SU-DHL-6 (cell line): ENCODE measurements around the gene TM4SF1.

ENCODE experiments used
- CTCF ChIP-seq: fragments of 200-600 bp; sonication (generic); IDR thresholded peaks from one replicate; pipeline ENCODE4 v1.5.1; 2017; ENCODE audit warnings: antibody characterized with exemption, mild to moderate bottlenecking, low read length, moderate library complexity; ENCODE audit not compliant: insufficient read depth, poor library complexity, severe bottlenecking
- EZH2phosphoT487 ChIP-seq: fragments of 200-600 bp; sonication (generic), shearing (Covaris generic); conservative IDR thresholded peaks from 2 replicates; pipeline ENCODE4 v1.6.1; 2018; ENCODE audit warnings: mild to moderate bottlenecking, antibody characterized with exemption, low read length, moderate library complexity, mixed read lengths

DNA sequence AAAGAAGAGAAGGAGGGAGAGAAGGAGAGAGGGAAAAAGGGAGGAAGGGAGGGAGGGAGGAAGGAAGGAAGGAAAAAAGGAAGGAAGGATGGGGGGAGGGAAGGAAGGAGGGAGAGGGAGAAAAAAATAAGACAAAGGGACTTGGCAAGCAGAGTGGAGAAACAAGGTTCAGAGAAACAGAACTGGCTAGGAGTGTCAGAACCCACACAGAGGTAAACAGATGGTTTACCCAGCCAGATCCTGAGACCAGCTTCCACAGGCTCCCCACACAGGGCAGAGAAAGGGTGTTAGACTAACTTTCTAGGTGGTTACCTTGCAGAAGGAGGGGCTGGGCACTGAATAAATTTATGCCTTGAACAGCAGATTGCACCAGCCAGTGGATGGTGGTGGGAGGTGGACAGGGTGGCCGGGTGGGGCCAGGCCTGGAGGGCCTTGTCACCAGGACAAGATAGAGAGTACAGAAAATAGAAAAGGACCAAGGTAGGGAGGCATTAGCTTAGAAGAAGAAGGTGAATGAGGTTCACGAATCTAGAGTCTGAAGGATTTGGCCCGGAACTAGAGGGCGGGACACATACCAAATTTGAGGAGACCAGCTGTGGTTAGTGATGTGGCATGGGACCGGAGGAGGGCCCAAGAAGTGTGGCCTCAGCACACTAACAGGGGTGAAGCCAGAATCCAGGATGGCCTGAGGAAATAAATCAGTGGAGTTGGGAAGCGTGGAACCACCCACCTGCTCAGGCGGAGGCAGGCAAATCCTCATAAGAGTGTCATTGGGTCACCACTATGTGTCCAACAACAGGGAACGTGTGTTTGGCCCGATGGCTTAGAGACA lies 1.2 kb upstream of the TM4SF1 start:
- no peak for TF ChIP-seq CTCF
- no peak for TF ChIP-seq EZH2phosphoT487
